Mesendoderm (in vitro differentiated cells): Measurements from ENCODE around the gene TSPO2.

Source experiments
- DNase-seq: peaks from one replicate; pipeline ENCODE4 v3.0.0; 2013
- H2AK5ac ChIP-seq: 2 replicates; pipeline ENCODE4 v1.6.1; 2013; ENCODE audit warnings: low read length, inconsistent platforms
- H2BK120ac ChIP-seq: 2 replicates; pipeline ENCODE4 v1.6.1; 2013; ENCODE audit warnings: low read depth, mild to moderate bottlenecking, low read length, moderate library complexity, mixed read lengths
- H2BK15ac ChIP-seq: replicated peaks from 2 replicates; pipeline ENCODE4 v1.6.1; 2013; ENCODE audit warnings: low read depth, mild to moderate bottlenecking, moderate library complexity
- H2BK5ac ChIP-seq: 2 replicates; pipeline ENCODE4 v1.6.1; 2013; ENCODE audit warnings: low read length, inconsistent platforms
- H3K18ac ChIP-seq: 2 replicates; pipeline ENCODE4 v1.6.1; 2013; ENCODE audit warnings: mild to moderate bottlenecking, low read length, mixed read lengths
- H3K23ac ChIP-seq: one replicate; pipeline ENCODE4 v1.6.1; 2013; ENCODE audit warnings: low read length
- H3K27ac ChIP-seq: 2 replicates; pipeline ENCODE4 v1.5.1; 2013; ENCODE audit warnings: low read depth, mild to moderate bottlenecking, inconsistent platforms, low read length, moderate library complexity
- H3K27me3 ChIP-seq: 2 replicates; pipeline ENCODE4 v1.6.1; 2013; ENCODE audit warnings: low read length, control low read depth, mild to moderate bottlenecking, inconsistent platforms; ENCODE audit not compliant: insufficient read depth, poor library complexity
- H3K36me3 ChIP-seq: 2 replicates; pipeline ENCODE4 v1.6.1; 2013; ENCODE audit warnings: low read length, inconsistent platforms; ENCODE audit not compliant: control insufficient read depth, insufficient read depth
- H3K4ac ChIP-seq: one replicate; pipeline ENCODE4 v1.6.1; 2013; ENCODE audit warnings: low read depth, mild to moderate bottlenecking, low read length, moderate library complexity
- H3K4me1 ChIP-seq: 2 replicates; pipeline ENCODE4 v1.6.1; 2013; ENCODE audit warnings: low read depth, low read length, inconsistent platforms; ENCODE audit not compliant: control insufficient read depth
- H3K4me2 ChIP-seq: 2 replicates; pipeline ENCODE4 v1.6.1; 2013; ENCODE audit warnings: low read length
- H3K4me3 ChIP-seq: 2 replicates; pipeline ENCODE4 v1.5.1; 2013; ENCODE audit warnings: mild to moderate bottlenecking, low read length
- H3K56ac ChIP-seq: one replicate; pipeline ENCODE4 v1.6.1; 2013; ENCODE audit warnings: low read length
- H3K79me1 ChIP-seq: 2 replicates; pipeline ENCODE4 v1.6.1; 2013; ENCODE audit warnings: low read length, inconsistent platforms
- H3K79me2 ChIP-seq: 2 replicates; pipeline ENCODE4 v1.6.1; 2013; ENCODE audit warnings: mild to moderate bottlenecking, low read length; ENCODE audit not compliant: control insufficient read depth, insufficient read depth
- H3K9ac ChIP-seq: 2 replicates; pipeline ENCODE4 v1.6.1; 2013; ENCODE audit warnings: low read length, inconsistent platforms
- H4K5ac ChIP-seq: one replicate; pipeline ENCODE4 v1.6.1; 2013; ENCODE audit warnings: low read length
- H4K8ac ChIP-seq: one replicate; pipeline ENCODE4 v1.6.1; 2013; ENCODE audit warnings: low read depth, mild to moderate bottlenecking, control low read depth, low read length, moderate library complexity
- whole genome bisulfite sequencing: extraction: QIAGEN DNeasy Blood & Tissue Kit; methylation state at CpG from one replicate; pipeline ENCODE4 v1.1.7; 2013; ENCODE audit warnings: low lambda C conversion rate, missing lambda C conversion rate; ENCODE audit not compliant: insufficient coverage; ENCODE audit errors: extremely low coverage; 5-methylcytosine and 5-hydroxymethylcytosine counted together

Gene TSPO2

DNA sequence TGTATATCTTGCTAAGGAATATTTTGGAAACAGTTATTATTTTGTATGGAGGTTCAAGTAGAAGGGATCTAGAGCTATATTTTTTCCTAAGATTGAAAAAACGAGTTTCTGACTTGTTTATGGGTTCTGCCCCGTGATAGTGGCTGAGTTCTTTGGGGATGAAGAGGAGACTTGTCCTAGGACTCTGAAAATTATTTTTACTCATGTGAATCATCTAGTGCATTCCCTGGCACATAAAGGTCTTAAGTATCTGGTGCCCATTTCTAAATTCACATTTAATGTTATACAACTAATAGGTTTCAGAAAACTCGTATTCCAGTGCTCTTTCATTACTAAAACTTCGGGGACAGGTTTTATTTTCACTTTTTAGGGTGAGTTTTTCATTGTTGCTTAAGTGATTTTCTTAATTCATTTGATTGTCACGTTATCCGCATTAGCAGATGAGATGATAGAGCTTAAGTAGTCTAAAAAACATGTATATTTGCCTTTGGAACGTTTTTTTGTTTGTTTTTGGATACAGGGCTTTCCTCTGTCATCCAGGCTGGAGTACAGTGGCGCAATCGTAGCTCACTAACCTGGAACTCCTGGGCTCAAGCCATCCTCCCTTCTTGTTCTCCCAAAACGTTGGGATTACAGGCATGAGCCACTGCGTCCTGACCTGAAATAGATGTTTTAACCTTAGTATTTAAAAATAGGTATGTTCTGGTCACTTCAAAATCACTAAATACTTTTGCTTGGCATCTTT lies 32.6 kb downstream of the TSPO2 start:
- Histone ChIP-seq H3K4me2 (peak overlapping the region; percentile 93), H3K36me3 (peaks cover 2% of the 10 kb centered on the region), H3K4me3 (no peak overlapping the region), H3K27ac (no peak overlapping the region), H3K23ac (no peak overlapping the region), H4K8ac (no peak overlapping the region), H3K56ac (peak overlapping the region; percentile 94), H2AK5ac (no peak overlapping the region), H2BK120ac (no peak overlapping the region), H3K4me1 (no peaks in the 10 kb centered on the region), H3K4ac (no peak overlapping the region), H3K79me1 (peaks cover 7% of the 10 kb centered on the region), H3K79me2 (peaks cover 53% of the 10 kb centered on the region), H3K18ac (no peak overlapping the region), H3K27me3 (no peaks in the 10 kb centered on the region), H2BK5ac (no peak overlapping the region), H2BK15ac (no peak overlapping the region), H3K9ac (peak overlapping the region; percentile 90), H4K5ac (no peak overlapping the region)
- WGBS: no CpG with 5 or more reads among the region's 11 CpGs
- DNase-seq: no peak

DNA sequence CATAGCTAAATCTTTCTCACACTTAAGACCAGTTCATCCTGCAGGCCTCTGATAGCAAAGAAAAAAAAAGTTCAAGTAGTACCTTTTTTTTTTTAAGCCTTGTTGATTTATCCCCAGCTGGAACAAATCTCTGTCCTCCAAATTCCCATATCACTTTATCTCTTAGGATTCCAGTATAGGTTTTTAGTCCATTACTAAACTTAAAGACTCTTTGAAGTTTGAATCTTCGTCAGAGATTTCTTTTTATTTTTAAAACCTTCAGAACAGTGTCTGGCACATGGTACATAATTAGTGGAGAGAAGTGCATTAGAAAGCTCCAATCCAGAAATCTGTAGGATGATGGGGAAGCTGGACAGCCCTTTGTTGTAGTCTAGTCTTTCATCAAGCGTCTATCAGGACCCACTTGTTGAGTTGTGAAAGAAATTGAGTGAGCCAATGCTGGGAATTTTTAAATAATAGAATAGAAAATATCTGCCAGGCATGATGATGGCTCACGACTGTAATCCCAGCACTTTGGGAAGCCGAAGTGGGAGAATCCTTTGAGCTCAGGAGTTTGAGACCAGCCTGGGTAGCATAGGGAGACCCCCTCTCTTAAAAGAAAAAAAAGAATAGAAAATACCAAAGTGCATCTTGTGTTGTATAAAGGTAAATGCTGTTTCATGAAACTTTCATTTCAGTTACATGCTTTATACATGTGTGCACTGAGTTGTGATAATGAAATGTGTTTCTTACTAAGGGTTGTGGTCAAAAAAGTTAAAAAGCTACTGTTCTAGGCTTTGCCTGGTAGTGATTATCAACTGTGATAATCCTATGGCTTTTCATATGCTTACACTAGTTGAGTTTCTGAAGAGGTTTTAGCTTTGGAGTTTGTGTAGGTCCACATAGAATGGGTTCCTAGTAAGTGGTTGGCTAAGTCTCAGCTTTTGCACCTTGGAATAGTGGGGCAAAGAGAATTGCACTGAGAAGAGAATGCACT lies 33.7 kb downstream of the TSPO2 start:
- H3K4me1 ChIP-seq: no peaks in the 10 kb centered on the region
- DNase-seq: no peak

DNA sequence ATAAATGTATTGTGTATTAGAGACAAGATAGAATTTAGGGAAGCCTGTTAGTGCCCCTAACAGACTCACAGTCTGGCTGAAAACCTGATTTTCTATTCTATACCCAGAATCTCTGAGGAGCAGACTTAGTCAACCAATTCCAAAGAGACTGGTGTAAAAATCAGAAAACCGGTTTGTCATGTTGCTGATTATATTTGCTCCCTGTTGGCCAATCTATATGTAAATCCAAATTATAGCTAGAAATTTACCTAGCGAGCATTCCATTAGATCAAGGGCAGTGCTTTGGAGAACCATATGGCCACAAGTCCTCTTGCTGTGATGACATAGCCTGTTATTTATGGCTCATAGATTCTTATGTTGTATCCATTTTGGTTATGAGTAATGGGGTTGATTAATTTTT lies 35.3 kb downstream of the TSPO2 start:
- Histone ChIP-seq H3K4me2 (no peak overlapping the region), H3K27me3 (no peaks in the 10 kb centered on the region), H3K56ac (no peak overlapping the region), H3K18ac (no peak overlapping the region), H3K4me1 (no peaks in the 10 kb centered on the region), H3K23ac (no peak overlapping the region), H3K4ac (no peak overlapping the region), H3K9ac (no peak overlapping the region), H2BK120ac (no peak overlapping the region), H3K27ac (no peak overlapping the region), H3K79me1 (peaks cover 10% of the 10 kb centered on the region), H4K8ac (no peak overlapping the region), H2BK15ac (no peak overlapping the region), H3K36me3 (peaks cover 5% of the 10 kb centered on the region), H4K5ac (no peak overlapping the region), H2AK5ac (no peak overlapping the region), H3K4me3 (no peak overlapping the region), H2BK5ac (no peak overlapping the region), H3K79me2 (peaks cover 59% of the 10 kb centered on the region)
- no peak for DNase-seq
- WGBS: no CpG with 5 or more reads among the region's 2 CpGs

More for the DNA sequence above, 33.7 kb downstream of the TSPO2 start:
- Histone ChIP-seq H2BK120ac (no peak overlapping the region), H3K27me3 (no peaks in the 10 kb centered on the region), H3K79me2 (peaks cover 57% of the 10 kb centered on the region), H3K56ac (no peak overlapping the region), H3K4ac (no peak overlapping the region), H3K79me1 (peaks cover 9% of the 10 kb centered on the region), H4K5ac (no peak overlapping the region), H4K8ac (no peak overlapping the region), H2BK15ac (no peak overlapping the region), H3K27ac (no peak overlapping the region), H3K4me2 (no peak overlapping the region), H3K36me3 (peaks cover 5% of the 10 kb centered on the region), H3K18ac (no peak overlapping the region), H2AK5ac (no peak overlapping the region), H3K9ac (peak overlapping the region; percentile 9), H3K4me3 (no peak overlapping the region), H3K23ac (no peak overlapping the region), H2BK5ac (no peak overlapping the region)
- no CpG with 5 or more reads among the region's 4 CpGs for WGBS

DNA sequence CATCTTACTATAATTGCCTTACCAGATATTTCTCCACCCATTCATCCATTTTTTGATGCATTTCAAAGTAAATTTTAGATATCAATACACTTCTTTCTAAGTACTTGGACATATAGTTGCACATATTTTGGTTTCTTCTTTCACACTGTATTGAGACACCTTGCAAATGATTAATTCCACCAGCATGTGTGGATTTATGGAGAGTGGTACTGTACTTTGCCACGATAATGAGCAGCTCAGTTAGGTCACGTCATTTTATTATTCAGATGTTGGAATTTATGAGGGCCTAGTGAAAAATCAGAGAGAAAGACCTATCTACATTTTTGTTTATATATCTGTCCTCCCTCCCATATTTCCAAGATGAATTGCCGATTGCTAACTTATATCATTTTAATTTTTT lies 35.8 kb downstream of the TSPO2 start:
- no peak overlapping the region for H2BK5ac ChIP-seq
- H3K4me1 ChIP-seq: no peaks in the 10 kb centered on the region
- H3K4ac ChIP-seq: no peak overlapping the region
- H3K27ac ChIP-seq: no peak overlapping the region
- H3K4me2 ChIP-seq: no peak overlapping the region
- no peak overlapping the region for H2BK15ac ChIP-seq
- DNase-seq: no peak
- H2AK5ac ChIP-seq: no peak overlapping the region
- H2BK120ac ChIP-seq: no peak overlapping the region
- no peak overlapping the region for H3K9ac ChIP-seq
- peaks cover 61% of the 10 kb centered on the region for H3K79me2 ChIP-seq
- no peaks in the 10 kb centered on the region for H3K27me3 ChIP-seq
- no peak overlapping the region for H4K5ac ChIP-seq
- H4K8ac ChIP-seq: no peak overlapping the region
- H3K56ac ChIP-seq: no peak overlapping the region
- H3K36me3 ChIP-seq: peaks cover 5% of the 10 kb centered on the region
- WGBS: no CpG with 5 or more reads among the region's 3 CpGs
- no peak overlapping the region for H3K4me3 ChIP-seq
- no peak overlapping the region for H3K23ac ChIP-seq
- H3K18ac ChIP-seq: no peak overlapping the region
- H3K79me1 ChIP-seq: peaks cover 10% of the 10 kb centered on the region

- Histone ChIP-seq H3K79me1 (peaks cover 14% of the 10 kb centered on the region), H3K9ac (no peak overlapping the region), H2BK5ac (no peak overlapping the region), H2AK5ac (no peak overlapping the region), H2BK15ac (no peak overlapping the region), H3K56ac (no peak overlapping the region), H3K4me3 (no peak overlapping the region), H3K4me2 (no peak overlapping the region), H4K5ac (no peak overlapping the region), H3K4ac (no peak overlapping the region), H2BK120ac (no peak overlapping the region), H3K79me2 (peaks cover 53% of the 10 kb centered on the region), H3K36me3 (peaks cover 5% of the 10 kb centered on the region), H3K18ac (no peak overlapping the region), H3K27ac (no peak overlapping the region), H3K23ac (no peak overlapping the region), H3K27me3 (no peaks in the 10 kb centered on the region), H4K8ac (no peak overlapping the region), H3K4me1 (no peaks in the 10 kb centered on the region)
- no peak for DNase-seq
- whole genome bisulfite sequencing: no CpG with 5 or more reads among the region's 1 CpG
Observed at GRCh38 chr6:41079080-41079479, 36.8 kb downstream of the TSPO2 start.
